Coronary artery (tissue), 2 donors: ENCODE measurements around the gene CCN5.
A peak's percentile ranks its signal among the peaks of the same experiment; 100 is the strongest.

Source experiments
- DNase-seq: peaks from one replicate; pipeline ENCODE4 v3.0.0-alpha.2; 2017; ENCODE audit warnings: low spot score
- H3K27ac ChIP-seq, 2 donors: fragments of 200-600 bp; sonication (generic); one replicate each; pipeline ENCODE4 v1.5.1; 2016 to 2019
- H3K4me3 ChIP-seq: fragments of 200-600 bp; sonication (generic); 2 replicates; pipeline ENCODE4 v1.5.1; 2016; ENCODE audit warnings: mild to moderate bottlenecking, moderate library complexity
- CTCF ChIP-seq: fragments of 200-600 bp; sonication (generic); IDR thresholded peaks from one replicate; pipeline ENCODE4 v1.5.1; 2019; ENCODE audit warnings: antibody characterized with exemption

Gene CCN5

GRCh38 chr20:44737116-44737515 is 21.9 kb downstream of the CCN5 start:
- DNase-seq = no peak
- Histone ChIP-seq H3K27ac (peak overlapping the region in 1 of 2 donors; percentile 92), H3K4me3 (no peak overlapping the region)
- no peak for TF ChIP-seq CTCF

- no peak for TF ChIP-seq CTCF
- peak overlapping the region in 1 of 2 donors; percentile 66 for H3K27ac ChIP-seq
- peak; percentile 84 for DNase-seq
- H3K4me3 ChIP-seq = no peak overlapping the region
These were observed 23.8 kb downstream of the CCN5 start for GRCh38 chr20:44738813-44739477.

GRCh38 chr20:44739942-44740341 is 24.8 kb downstream of the CCN5 start:
- H3K27ac ChIP-seq = peak overlapping the region; percentile 19 to 26

GRCh38 chr20:44742304-44743079 is 27.3 kb downstream of the CCN5 start:
- Histone ChIP-seq H3K4me3 (no peak overlapping the region), H3K27ac (peak overlapping the region; percentile 15 to 46)
- TF ChIP-seq CTCF = no peak
- no peak for DNase-seq

More at GRCh38 chr20:44739942-44740341, 24.8 kb downstream of the CCN5 start:
- no peak for DNase-seq
- no peak overlapping the region for H3K4me3 ChIP-seq
- TF ChIP-seq CTCF = no peak

- Histone ChIP-seq H3K4me3 (no peak overlapping the region), H3K27ac (peak overlapping the region; percentile 15 to 46)
- TF ChIP-seq CTCF = no peak
- DNase-seq = no peak
These were observed 28.0 kb downstream of the CCN5 start for GRCh38 chr20:44743080-44743701.

- H3K4me3 ChIP-seq = no peak overlapping the region
- no peak for DNase-seq
- no peak overlapping the region for H3K27ac ChIP-seq
- no peak for TF ChIP-seq CTCF
These were observed 28.9 kb downstream of the CCN5 start for GRCh38 chr20:44743916-44744655.
